Cardiac muscle cell (in vitro differentiated cells and primary cell): ENCODE measurements around the gene CORO6. TPM values are rescaled to one million over a fixed set of nuclear protein-coding genes. Genes with fewer than 3 reads are reported as not detected.

ENCODE experiments used
- DNase-seq, 2 donors: peaks; one replicate each; pipeline versions ENCODE4 v3.0.0 to v3.0.0-alpha.2; 2010 to 2017; ENCODE audit warnings: low read depth in 1 of 2, low spot score in 1 of 2
- H3K27ac ChIP-seq: fragments of 200-600 bp; sonication (generic); 2 replicates; pipeline ENCODE4 v1.5.1; 2016
- H3K27me3 ChIP-seq: fragments of 200-600 bp; sonication (generic); 2 replicates; pipeline ENCODE4 v1.6.0; 2016; ENCODE audit warnings: control low read depth
- H3K36me3 ChIP-seq: fragments of 200-600 bp; sonication (generic); 2 replicates; pipeline ENCODE4 v1.5.1; 2016; ENCODE audit warnings: control low read depth
- H3K4me1 ChIP-seq: fragments of 200-600 bp; sonication (generic); 2 replicates; pipeline ENCODE4 v1.8.1; 2017; ENCODE audit warnings: low read depth, mild to moderate bottlenecking, mixed run types
- H3K4me3 ChIP-seq: fragments of 200-600 bp; sonication (generic); 2 replicates; pipeline ENCODE4 v1.5.1; 2016; ENCODE audit warnings: mild to moderate bottlenecking
- H3K9me3 ChIP-seq: fragments of 200-600 bp; sonication (generic); 2 replicates; pipeline ENCODE4 v1.5.1; 2017; ENCODE audit warnings: low read depth, mild to moderate bottlenecking, control low read depth
- CTCF ChIP-seq: IDR thresholded peaks from 2 replicates; pipeline ENCODE4 v1.5.1; 2012; ENCODE audit warnings: low read depth, mild to moderate bottlenecking, low read length
- polyA plus RNA-seq: library from polyadenylated mRNA; unstranded; fragments of >200 nt; fragmentation: Nextera tagmentation; extraction: Ambion mirVana; gene quantifications from 2 replicates; pipeline ENCODE4 v1.2.1, GENCODE V29; 2016
- total RNA-seq: library from RNA; depleted of rRNA; stranded (reverse); fragments of >200 nt; gene quantifications from 2 replicates; pipeline ENCODE4 v1.2.3, GENCODE V29; 2016

Gene CORO6
- total and polyA plus RNA-seq, 2 experiments from 2014 or later = 163 to 243 TPM

- Histone ChIP-seq H3K36me3 (peaks cover 50% of the 10 kb centered on the region), H3K27me3 (no peaks in the 10 kb centered on the region), H3K4me3 (no peak overlapping the region), H3K27ac (no peak overlapping the region), H3K4me1 (no peaks in the 10 kb centered on the region), H3K9me3 (no peaks in the 10 kb centered on the region)
- TF ChIP-seq CTCF = no peak
- no peak for DNase-seq
Observed at GRCh38 chr17:29633886-29634285, 11.2 kb upstream of the CORO6 start.

GRCh38 chr17:29630630-29631193, 8.0 kb upstream of the CORO6 start:
- TF ChIP-seq CTCF = no peak
- no peak for DNase-seq
- no peak overlapping the region for H3K27ac ChIP-seq
- H3K4me3 ChIP-seq = no peak overlapping the region
- peaks cover 37% of the 10 kb centered on the region for H3K36me3 ChIP-seq
- no peaks in the 10 kb centered on the region for H3K27me3 ChIP-seq
- H3K9me3 ChIP-seq = no peaks in the 10 kb centered on the region
- H3K4me1 ChIP-seq = no peaks in the 10 kb centered on the region

- DNase-seq = no peak
- Histone ChIP-seq H3K27me3 (no peaks in the 10 kb centered on the region), H3K9me3 (no peaks in the 10 kb centered on the region), H3K36me3 (peaks cover 34% of the 10 kb centered on the region), H3K4me3 (no peak overlapping the region), H3K4me1 (no peaks in the 10 kb centered on the region), H3K27ac (no peak overlapping the region)
- no peak for TF ChIP-seq CTCF
Observed at GRCh38 chr17:29629839-29630238, 7.1 kb upstream of the CORO6 start.

- Histone ChIP-seq H3K9me3 (no peaks in the 10 kb centered on the region), H3K4me1 (no peaks in the 10 kb centered on the region)
Observed at GRCh38 chr17:29628644-29629043, 5.9 kb upstream of the CORO6 start.

GRCh38 chr17:29627951-29628350, 5.2 kb upstream of the CORO6 start:
- H3K27ac ChIP-seq = no peak overlapping the region
- no peaks in the 10 kb centered on the region for H3K9me3 ChIP-seq
- H3K4me3 ChIP-seq = no peak overlapping the region
- peaks cover 6% of the 10 kb centered on the region for H3K4me1 ChIP-seq
- DNase-seq = no peak
- no peak for TF ChIP-seq CTCF
- peaks cover 27% of the 10 kb centered on the region for H3K36me3 ChIP-seq
- H3K27me3 ChIP-seq = no peaks in the 10 kb centered on the region

More at GRCh38 chr17:29628644-29629043, 5.9 kb upstream of the CORO6 start:
- TF ChIP-seq CTCF = no peak
- Histone ChIP-seq H3K27me3 (no peaks in the 10 kb centered on the region), H3K27ac (no peak overlapping the region), H3K36me3 (peaks cover 27% of the 10 kb centered on the region), H3K4me3 (no peak overlapping the region)
- DNase-seq = no peak
